ENCODE results near the gene LRRC32.

LRRC32 gene

DNA sequence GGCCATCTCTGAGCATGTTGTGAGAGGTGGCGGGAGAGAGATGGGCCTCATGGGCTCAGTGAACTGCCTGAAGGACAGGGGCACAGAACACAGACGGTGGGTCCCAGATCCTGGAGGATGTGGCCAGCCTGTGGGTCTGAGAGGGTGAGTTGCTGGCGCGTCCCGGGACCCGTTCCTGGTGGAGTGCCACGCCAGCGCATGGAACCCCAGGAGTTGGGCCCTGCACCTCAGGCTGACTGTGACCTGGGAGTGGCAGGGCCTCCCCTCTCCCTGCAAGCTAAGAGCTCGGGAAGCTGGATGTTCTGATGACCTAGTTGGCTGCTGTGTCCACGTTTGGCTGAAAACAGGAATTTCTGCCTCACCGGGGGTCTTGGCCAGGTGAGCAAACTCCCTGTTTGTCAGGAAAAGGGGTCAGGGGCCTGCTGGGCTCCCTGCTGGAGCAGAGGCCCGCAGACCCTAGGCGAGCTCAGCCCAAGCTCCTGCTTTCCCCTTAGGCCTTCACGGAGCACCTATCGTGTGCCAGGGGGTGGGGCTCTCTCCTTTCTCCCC is 15.0 kb downstream of the LRRC32 start:
- TF ChIP-seq, protein P1, sequence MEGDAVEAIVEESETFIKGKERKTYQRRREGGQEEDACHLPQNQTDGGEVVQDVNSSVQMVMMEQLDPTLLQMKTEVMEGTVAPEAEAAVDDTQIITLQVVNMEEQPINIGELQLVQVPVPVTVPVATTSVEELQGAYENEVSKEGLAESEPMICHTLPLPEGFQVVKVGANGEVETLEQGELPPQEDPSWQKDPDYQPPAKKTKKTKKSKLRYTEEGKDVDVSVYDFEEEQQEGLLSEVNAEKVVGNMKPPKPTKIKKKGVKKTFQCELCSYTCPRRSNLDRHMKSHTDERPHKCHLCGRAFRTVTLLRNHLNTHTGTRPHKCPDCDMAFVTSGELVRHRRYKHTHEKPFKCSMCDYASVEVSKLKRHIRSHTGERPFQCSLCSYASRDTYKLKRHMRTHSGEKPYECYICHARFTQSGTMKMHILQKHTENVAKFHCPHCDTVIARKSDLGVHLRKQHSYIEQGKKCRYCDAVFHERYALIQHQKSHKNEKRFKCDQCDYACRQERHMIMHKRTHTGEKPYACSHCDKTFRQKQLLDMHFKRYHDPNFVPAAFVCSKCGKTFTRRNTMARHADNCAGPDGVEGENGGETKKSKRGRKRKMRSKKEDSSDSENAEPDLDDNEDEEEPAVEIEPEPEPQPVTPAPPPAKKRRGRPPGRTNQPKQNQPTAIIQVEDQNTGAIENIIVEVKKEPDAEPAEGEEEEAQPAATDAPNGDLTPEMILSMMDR (IDR thresholded peaks at IDR 0.05; ENCODE audit: control insufficient read depth, extremely low read depth, insufficient read depth), result no peak
- DNase-seq (ENCODE audit: low read depth), result no peak
- H3K4me3 ChIP-seq (ENCODE audit: low read depth, low read length), result no peak overlapping the region

DNA sequence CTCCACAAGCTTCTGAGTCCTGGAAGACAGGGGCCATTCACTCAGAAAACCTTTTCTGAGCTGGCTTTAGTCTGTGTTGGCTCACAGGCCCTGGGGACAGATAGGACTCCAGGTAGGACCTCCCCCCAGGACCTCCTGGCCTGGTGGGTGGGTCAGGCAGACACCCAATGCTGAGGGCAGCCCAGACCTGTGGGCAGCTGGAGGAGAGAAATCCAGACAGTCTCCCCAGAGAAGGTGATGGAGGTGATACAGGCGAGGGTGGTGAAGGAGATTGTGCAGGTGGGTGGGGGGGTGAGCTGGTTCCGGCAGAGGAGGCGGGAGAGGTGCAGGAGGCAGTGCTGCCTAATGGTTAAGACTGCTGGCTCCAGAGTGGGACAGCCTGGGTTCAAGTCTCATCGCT is 15.6 kb downstream of the LRRC32 start:
- H3K4me3 ChIP-seq (ENCODE audit: low read depth, low read length), result no peak overlapping the region
- TF ChIP-seq, protein P1 (IDR thresholded peaks at IDR 0.05; ENCODE audit: control insufficient read depth, extremely low read depth, insufficient read depth), result no peak
- DNase-seq (ENCODE audit: low read depth), result no peak

DNA sequence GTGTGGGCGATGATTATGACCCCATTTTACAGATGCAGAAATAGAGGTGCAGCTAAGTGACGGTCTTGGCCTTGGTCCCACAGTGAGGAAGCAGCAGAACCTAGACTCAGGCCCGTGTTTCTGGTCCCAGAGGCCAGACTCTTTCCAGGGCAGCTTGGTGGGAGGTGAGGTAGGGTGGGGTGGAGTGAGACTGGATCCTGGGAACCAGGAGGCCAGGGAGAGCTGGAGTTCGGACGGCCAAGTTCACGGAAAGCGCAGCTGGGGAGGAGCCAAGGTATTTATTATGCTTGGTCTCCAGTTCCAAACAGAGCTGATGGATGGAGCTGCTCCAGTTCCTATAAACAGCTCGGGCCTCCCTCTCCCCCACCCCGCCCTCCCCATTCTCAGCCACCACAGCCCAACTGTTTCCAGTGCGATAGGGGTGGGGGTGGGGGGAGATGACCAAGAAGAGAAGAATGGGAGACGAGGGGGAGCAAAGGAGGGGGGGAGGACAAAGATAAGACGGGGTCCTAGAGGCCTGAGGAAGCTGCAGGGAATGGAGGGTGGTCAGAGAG is 16.2 kb downstream of the LRRC32 start:
- DNase-seq (ENCODE audit: low read depth), result no peak
- TF ChIP-seq, protein P1 (IDR thresholded peaks at IDR 0.05; ENCODE audit: control insufficient read depth, extremely low read depth, insufficient read depth), result no peak
- H3K4me3 ChIP-seq (ENCODE audit: low read depth, low read length), result no peak overlapping the region

DNA sequence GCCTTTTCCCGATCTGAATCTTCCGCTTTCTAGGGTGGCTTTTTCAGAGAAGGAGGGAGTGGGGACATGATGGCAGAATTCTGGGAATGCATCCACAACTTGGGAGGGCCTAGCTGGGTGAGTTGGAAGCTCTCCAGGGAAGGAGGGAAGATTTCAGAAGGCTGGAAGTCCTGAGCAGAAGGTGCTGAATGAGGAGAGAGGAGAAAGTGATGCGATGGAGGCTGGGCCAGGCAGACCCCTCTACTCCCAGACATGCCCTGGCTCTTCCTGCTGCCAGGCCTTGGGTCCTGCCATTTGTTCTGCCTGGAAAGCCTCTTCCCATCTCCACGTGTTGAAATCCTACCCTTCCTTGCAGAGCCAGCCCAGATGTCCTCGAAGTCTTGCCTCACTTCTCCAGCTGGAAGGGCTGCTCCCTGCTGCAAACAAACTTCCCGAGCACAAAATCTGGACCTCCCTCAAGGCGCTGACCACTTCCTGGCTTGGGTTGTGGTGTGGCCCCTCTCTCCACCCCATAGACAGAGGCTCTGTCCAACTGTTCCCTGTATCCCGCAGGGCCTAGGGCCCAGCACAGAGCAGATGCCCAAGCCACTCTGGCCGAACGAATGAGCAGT is 16.8 kb downstream of the LRRC32 start:
- DNase-seq (ENCODE audit: low read depth), result no peak
- TF ChIP-seq, protein P1 (IDR thresholded peaks at IDR 0.05; ENCODE audit: control insufficient read depth, extremely low read depth, insufficient read depth), result no peak

DNA sequence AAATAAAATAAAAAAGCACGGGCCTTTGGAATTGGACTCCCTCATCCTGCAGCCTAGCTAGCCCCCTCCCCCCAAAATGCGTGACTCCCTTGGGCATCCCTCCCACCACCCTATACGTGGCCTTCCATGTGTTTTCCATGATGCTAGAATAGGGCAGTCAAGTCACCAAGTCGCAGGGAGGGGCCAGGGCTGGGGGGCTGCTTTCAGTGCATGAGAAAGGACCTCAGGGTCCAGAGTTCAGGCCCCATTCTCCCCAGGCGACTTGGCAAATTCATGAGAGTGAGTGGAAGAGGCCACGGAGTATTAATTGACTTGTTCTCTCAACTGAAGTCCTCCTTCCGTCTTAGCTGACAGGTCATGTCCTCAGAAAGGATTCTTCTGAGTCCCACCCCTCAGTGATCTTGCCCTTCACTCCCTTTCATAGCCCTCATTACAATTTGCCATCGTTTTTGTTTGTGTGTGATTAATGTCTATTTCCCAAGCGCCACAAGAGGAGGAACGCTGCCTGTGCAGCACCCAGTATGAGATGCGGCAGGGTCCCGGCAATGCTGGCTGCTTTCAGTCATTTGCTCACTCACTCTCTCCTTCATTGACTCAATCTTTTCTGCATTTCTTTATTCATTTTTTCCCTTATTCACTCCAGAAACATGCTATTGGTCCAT is 17.4 kb downstream of the LRRC32 start:
- no peak for DNase-seq (ENCODE audit: low read depth)
- TF ChIP-seq, protein P1 (IDR thresholded peaks at IDR 0.05; ENCODE audit: control insufficient read depth, extremely low read depth, insufficient read depth), result no peak
- no peak overlapping the region for H3K4me3 ChIP-seq (ENCODE audit: low read depth, low read length)

More for the DNA sequence above, 16.8 kb downstream of the LRRC32 start:
- no peak overlapping the region for H3K4me3 ChIP-seq (ENCODE audit: low read depth, low read length)

DNA sequence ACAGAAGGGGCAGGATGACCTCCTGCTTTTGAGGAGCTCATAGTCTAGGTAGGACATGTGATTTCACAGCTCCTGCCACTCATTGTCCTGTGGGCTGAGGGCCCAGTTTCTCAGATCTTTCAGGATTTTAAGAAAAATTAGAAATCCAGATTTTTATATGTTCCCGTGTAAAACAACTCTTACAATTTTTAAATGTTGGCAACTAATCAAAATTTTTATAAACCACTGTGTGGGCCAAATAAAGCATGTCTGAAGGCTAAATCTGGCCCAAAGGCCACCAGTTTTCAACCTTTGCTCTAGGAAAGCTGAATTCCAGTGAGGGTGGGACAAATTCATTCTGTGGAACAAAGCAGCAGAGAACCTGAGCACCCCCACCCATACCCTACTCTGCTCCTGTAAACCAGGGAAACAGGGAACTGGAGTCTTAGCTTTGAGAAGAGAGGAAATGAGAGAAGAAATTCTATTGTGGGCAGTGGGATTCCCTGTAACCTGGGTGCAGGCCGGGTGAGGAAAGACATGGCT is 20.6 kb downstream of the LRRC32 start:
- H3K4me3 ChIP-seq (ENCODE audit: low read depth, low read length), result no peak overlapping the region
- no peak for DNase-seq (ENCODE audit: low read depth)
- TF ChIP-seq, protein P1 (IDR thresholded peaks at IDR 0.05; ENCODE audit: control insufficient read depth, extremely low read depth, insufficient read depth), result no peak
